H9 (cell line): ENCODE measurements around the gene DHODH. TPM values are rescaled to one million over a fixed set of nuclear protein-coding genes. Genes with fewer than 3 reads are reported as not detected.

ENCODE experiments used
- DNase-seq: peaks from one replicate; pipeline ENCODE4 v3.0.0-alpha.2; 2017
- H2AFZ ChIP-seq: one replicate; pipeline ENCODE4 v1.6.1; 2013; ENCODE audit warnings: mild to moderate bottlenecking, low read length, control low read depth, moderate library complexity
- H2AK5ac ChIP-seq: 2 replicates; pipeline ENCODE4 v1.6.1; 2013; ENCODE audit warnings: low read length, control low read depth, mixed read lengths; ENCODE audit not compliant: insufficient read length
- H2BK120ac ChIP-seq: one replicate; pipeline ENCODE4 v1.6.1; 2013; ENCODE audit warnings: low read depth, mild to moderate bottlenecking, low read length, control low read depth, inconsistent platforms; ENCODE audit not compliant: poor library complexity, severe bottlenecking
- H2BK12ac ChIP-seq: 2 replicates; pipeline ENCODE4 v1.6.1; 2013; ENCODE audit warnings: low read length, control low read depth, mixed read lengths, low read depth; ENCODE audit not compliant: insufficient read length
- H2BK15ac ChIP-seq: 2 replicates; pipeline ENCODE4 v1.6.1; 2013; ENCODE audit warnings: low read depth, low read length, control low read depth
- H2BK20ac ChIP-seq: one replicate; pipeline ENCODE4 v1.6.1; 2013; ENCODE audit warnings: low read depth, mild to moderate bottlenecking, low read length, control low read depth, inconsistent platforms; ENCODE audit not compliant: poor library complexity, severe bottlenecking
- H2BK5ac ChIP-seq: 2 replicates; pipeline ENCODE4 v1.6.1; 2013; ENCODE audit warnings: low read length, control low read depth, mixed read lengths; ENCODE audit not compliant: insufficient read length
- H3K14ac ChIP-seq: 2 replicates; pipeline ENCODE4 v1.6.1; 2013; ENCODE audit warnings: low read length, control low read depth; ENCODE audit not compliant: insufficient read depth
- H3K18ac ChIP-seq: 2 replicates; pipeline ENCODE4 v1.6.1; 2013; ENCODE audit warnings: low read depth, mild to moderate bottlenecking, mixed read lengths, low read length, control low read depth; ENCODE audit not compliant: insufficient read length
- H3K23ac ChIP-seq: 2 replicates; pipeline ENCODE4 v1.6.1; 2013; ENCODE audit warnings: low read length, control low read depth, mixed read lengths, low read depth; ENCODE audit not compliant: insufficient read length
- H3K23me2 ChIP-seq: 2 replicates; pipeline ENCODE4 v1.6.1; 2013; ENCODE audit warnings: low read depth, mild to moderate bottlenecking, mixed read lengths, low read length, control low read depth; ENCODE audit not compliant: insufficient read length, poor library complexity, severe bottlenecking
- H3K27ac ChIP-seq: 2 replicates; pipeline ENCODE4 v1.5.1; 2013; ENCODE audit warnings: low read length, control low read depth, mixed read lengths, low read depth; ENCODE audit not compliant: insufficient read length
- H3K27me3 ChIP-seq: 2 replicates; pipeline ENCODE4 v1.6.1; 2013; ENCODE audit warnings: low read length, control low read depth, inconsistent platforms; ENCODE audit not compliant: insufficient read depth
- H3K4ac ChIP-seq: 2 replicates; pipeline ENCODE4 v1.6.1; 2013; ENCODE audit warnings: low read depth, mild to moderate bottlenecking, control low read depth, inconsistent platforms, low read length, moderate library complexity
- H3K4me1 ChIP-seq: 2 replicates; pipeline ENCODE4 v1.6.1; 2013; ENCODE audit warnings: low read length, control low read depth, inconsistent platforms; ENCODE audit not compliant: insufficient read depth
- H3K4me2 ChIP-seq: 2 replicates; pipeline ENCODE4 v1.6.1; 2013; ENCODE audit warnings: low read length, control low read depth, mixed read lengths; ENCODE audit not compliant: insufficient read length, insufficient read depth
- H3K56ac ChIP-seq: 2 replicates; pipeline ENCODE4 v1.6.1; 2013; ENCODE audit warnings: low read depth, mild to moderate bottlenecking, mixed read lengths, low read length, control low read depth; ENCODE audit not compliant: insufficient read length
- H3K79me1 ChIP-seq: 2 replicates; pipeline ENCODE4 v1.6.1; 2013; ENCODE audit warnings: low read depth, mild to moderate bottlenecking, moderate library complexity, low read length, control low read depth, inconsistent platforms; ENCODE audit not compliant: insufficient read depth, poor library complexity, severe bottlenecking
- H3K79me2 ChIP-seq: 2 replicates; pipeline ENCODE4 v1.6.1; 2013; ENCODE audit warnings: low read length, control low read depth, inconsistent platforms; ENCODE audit not compliant: insufficient read depth
- H3K9ac ChIP-seq: 2 replicates; pipeline ENCODE4 v1.6.1; 2013; ENCODE audit warnings: low read length, control low read depth, mixed read lengths; ENCODE audit not compliant: insufficient read length; ENCODE audit errors: extremely low read depth
- H3K9me3 ChIP-seq: one replicate; pipeline ENCODE4 v1.6.1; 2013; ENCODE audit warnings: low read depth, low read length, inconsistent platforms; ENCODE audit not compliant: control insufficient read depth
- H3T11ph ChIP-seq: one replicate; pipeline ENCODE4 v1.6.1; 2013; ENCODE audit warnings: mild to moderate bottlenecking, low read length, control low read depth, inconsistent platforms
- H4K20me1 ChIP-seq: one replicate; pipeline ENCODE4 v1.6.1; 2013; ENCODE audit not compliant: control insufficient read depth, insufficient read length, insufficient read depth
- H4K5ac ChIP-seq: 2 replicates; pipeline ENCODE4 v1.6.1; 2013; ENCODE audit warnings: low read depth, mild to moderate bottlenecking, mixed read lengths, low read length, control low read depth; ENCODE audit not compliant: insufficient read length
- H4K8ac ChIP-seq: replicated peaks from 2 replicates; pipeline ENCODE4 v1.6.1; 2013; ENCODE audit warnings: low read length, control low read depth, mixed read lengths, low read depth; ENCODE audit not compliant: insufficient read length
- H4K91ac ChIP-seq: 2 replicates; pipeline ENCODE4 v1.6.1; 2013; ENCODE audit warnings: low read depth, mild to moderate bottlenecking, moderate library complexity, mixed read lengths, low read length, control low read depth; ENCODE audit not compliant: insufficient read length
- H3K27ac Mint-ChIP-seq, 3 experiments: 2 replicates in 2 of 3; 3 replicates in 1 of 3; pipeline ENCODE4 v1.8.0; 2020 to 2021; ENCODE audit warnings: mixed read lengths in 3 of 3, mild to moderate bottlenecking in 1 of 3, moderate library complexity in 1 of 3
- H3K27me3 Mint-ChIP-seq: 2 replicates; pipeline ENCODE4 v1.8.0; 2021; ENCODE audit warnings: low read depth, mild to moderate bottlenecking, moderate library complexity, mixed read lengths
- H3K36me3 Mint-ChIP-seq, 3 experiments: 2 replicates in 2 of 3; 3 replicates in 1 of 3; pipeline ENCODE4 v1.8.0; 2020 to 2021; ENCODE audit warnings: low read depth in 3 of 3, mixed read lengths in 3 of 3; ENCODE audit not compliant: insufficient read depth in 1 of 3
- H3K4me1 Mint-ChIP-seq, 2 experiments: 2 replicates each; pipeline ENCODE4 v1.8.0; 2020; ENCODE audit warnings: mixed read lengths in 2 of 2
- H3K4me3 Mint-ChIP-seq, 2 experiments: 2 replicates in 1 of 2; 3 replicates in 1 of 2; pipeline ENCODE4 v1.8.0; 2020 to 2021; ENCODE audit warnings: mild to moderate bottlenecking in 2 of 2, mixed read lengths in 2 of 2, moderate library complexity in 1 of 2
- H3K9me3 Mint-ChIP-seq, 2 experiments: 2 replicates in 1 of 2; 3 replicates in 1 of 2; pipeline ENCODE4 v1.8.0; 2020; ENCODE audit warnings: mild to moderate bottlenecking in 2 of 2, mixed read lengths in 2 of 2, moderate library complexity in 1 of 2
- CTCF ChIP-seq: fragments of 200-600 bp; sonication (generic); conservative IDR thresholded peaks from 3 replicates; pipeline ENCODE4 v1.8.0; 2021; ENCODE audit warnings: antibody characterized with exemption, mild to moderate bottlenecking
- WGBS: extraction: QIAGEN DNeasy Blood & Tissue Kit; methylation state at CpG from one replicate; pipeline ENCODE4 v1.1.7; 2013; ENCODE audit warnings: missing lambda C conversion rate, low lambda C conversion rate, mixed read lengths; ENCODE audit not compliant: insufficient read length; ENCODE audit errors: extremely low coverage; 5-methylcytosine and 5-hydroxymethylcytosine counted together
- total RNA-seq: library from RNA; stranded (reverse); gene quantifications from 2 replicates; pipeline ENCODE4 v1.2.1, GENCODE V29; 2021

Gene DHODH
- total RNA-seq, 1 experiment from 2014 or later, result 16.4 TPM

GRCh38 chr16:72044825-72045359 is 36.3 kb downstream of the DHODH start:
- no peaks in the 10 kb centered on the region for H3K23me2 ChIP-seq
- WGBS, result no CpG with 5 or more reads among the region's 2 CpGs
- H3K27ac ChIP-seq, result no peak overlapping the region
- no peak overlapping the region for H4K91ac ChIP-seq
- DNase-seq, result no peak
- H3K23ac ChIP-seq, result no peak overlapping the region
- no peak overlapping the region for H3K4ac ChIP-seq
- H3K18ac ChIP-seq, result no peak overlapping the region
- no peak overlapping the region for H3K9ac ChIP-seq
- no peaks in the 10 kb centered on the region for H3K79me2 ChIP-seq
- H2AK5ac ChIP-seq, result no peak overlapping the region
- H4K8ac ChIP-seq, result no peak overlapping the region
- Mint-ChIP-seq H3K36me3 (no peaks in the 10 kb centered on the region; a peak in 1 of 7 replicates), H3K27ac (no peak overlapping the region), H3K27me3 (peaks cover 8% of the 10 kb centered on the region), H3K9me3 (peaks cover 8 to 10% of the 10 kb centered on the region in 2 experiments; a peak in 3 of 5 replicates), H3K4me1 (no peaks in the 10 kb centered on the region), H3K4me3 (no peak overlapping the region)
- H3K4me1 ChIP-seq, result no peaks in the 10 kb centered on the region
- no peaks in the 10 kb centered on the region for H3K79me1 ChIP-seq
- no peak overlapping the region for H3T11ph ChIP-seq
- TF ChIP-seq CTCF, result no peak
- no peak overlapping the region for H2BK20ac ChIP-seq
- H3K27me3 ChIP-seq, result no peaks in the 10 kb centered on the region
- no peak overlapping the region for H3K14ac ChIP-seq
- no peak overlapping the region for H2AFZ ChIP-seq
- H3K9me3 ChIP-seq, result no peaks in the 10 kb centered on the region
- no peak overlapping the region for H2BK120ac ChIP-seq
- H3K56ac ChIP-seq, result no peak overlapping the region
- H4K5ac ChIP-seq, result no peak overlapping the region
- H2BK12ac ChIP-seq, result no peak overlapping the region
- no peak overlapping the region for H2BK5ac ChIP-seq
- H3K4me2 ChIP-seq, result no peak overlapping the region
- H2BK15ac ChIP-seq, result no peak overlapping the region
- no peaks in the 10 kb centered on the region for H4K20me1 ChIP-seq
